SK-N-MC (cell line): Measurements from ENCODE around the gene PTPRN2.

ENCODE experiments used
- EZH2 ChIP-seq: fragments of 200-600 bp; sonication (generic); IDR thresholded peaks from one replicate; pipeline ENCODE4 v1.6.1; 2017; ENCODE audit warnings: antibody characterized with exemption
- FOXP2 ChIP-seq: optimal IDR thresholded peaks from 2 replicates; pipeline ENCODE3; 2011; ENCODE audit warnings: mild to moderate bottlenecking, moderate library complexity; ENCODE audit not compliant: insufficient read depth; ENCODE audit errors: extremely low read length, control extremely low read depth
- POLR2AphosphoS5 ChIP-seq: IDR thresholded peaks from 2 replicates; pipeline ENCODE4 v1.6.1; 2012; ENCODE audit warnings: mild to moderate bottlenecking, low read depth, low read length, borderline replicate concordance

DNA sequence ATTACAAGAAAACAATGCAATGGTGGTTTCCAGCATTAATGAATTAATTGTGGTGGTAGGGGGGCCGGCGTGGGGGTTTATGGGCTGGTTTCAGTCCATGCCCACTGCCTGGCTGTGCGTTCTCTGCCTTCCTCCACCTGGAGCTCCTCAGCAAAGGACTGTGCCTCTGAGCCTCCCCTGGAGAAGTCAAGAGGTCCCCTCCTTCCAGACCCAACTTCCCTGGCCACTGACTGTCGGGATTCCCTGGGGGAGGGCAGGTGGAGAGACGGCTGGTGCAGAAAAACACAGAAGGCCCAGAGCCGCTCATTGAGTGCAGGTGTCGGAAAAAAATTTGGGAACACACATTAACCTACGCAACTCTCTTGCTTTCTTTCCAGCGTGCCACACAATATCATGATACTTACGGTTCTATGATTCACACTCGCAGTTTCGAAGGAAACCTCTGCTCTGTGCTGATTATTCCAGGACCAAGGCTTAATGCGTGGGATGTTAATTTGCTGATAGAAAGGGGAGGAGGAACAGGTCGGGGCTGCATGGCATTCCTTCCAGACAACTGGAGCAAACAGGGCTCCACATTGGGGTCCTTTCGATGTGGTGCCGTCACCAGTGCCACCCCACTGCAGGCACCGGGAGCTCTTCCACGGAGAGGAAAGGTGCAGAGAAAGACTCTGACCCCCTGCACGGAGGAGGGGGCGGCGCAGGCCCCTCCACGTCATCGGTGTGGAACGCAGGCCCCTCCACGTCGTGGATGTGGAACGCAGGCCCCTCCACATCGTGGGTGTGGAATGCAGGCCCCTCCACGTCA is 744.1 kb downstream of the PTPRN2 start:
- no peak for TF ChIP-seq POLR2AphosphoS5
- no peak for TF ChIP-seq EZH2
- TF ChIP-seq FOXP2, result no peak
